MM.1S (cell line): ENCODE measurements around the gene TMCO4.

ENCODE experiments used
- DNase-seq: peaks from one replicate; pipeline ENCODE4 v3.0.0-alpha.2; 2015
- H2AFZ ChIP-seq: fragments of 300-600 bp; sonication (generic); 2 replicates; pipeline ENCODE4 v1.6.0; 2016; ENCODE audit warnings: antibody characterized with exemption, low read length
- H3F3A ChIP-seq: fragments of 300-600 bp; sonication (generic); 2 replicates; pipeline ENCODE4 v1.6.1; 2016; ENCODE audit warnings: mild to moderate bottlenecking, antibody characterized with exemption, low read length, moderate library complexity, mixed read lengths; ENCODE audit not compliant: insufficient read depth
- H3K27ac ChIP-seq: fragments of 300-600 bp; sonication (generic); 2 replicates; pipeline ENCODE4 v1.5.1; 2016; ENCODE audit warnings: mild to moderate bottlenecking, low read length
- H3K27me3 ChIP-seq: fragments of 300-600 bp; sonication (generic); replicated peaks from 2 replicates; pipeline ENCODE4 v1.6.0; 2016; ENCODE audit warnings: low read length; ENCODE audit not compliant: insufficient read depth
- H3K36me3 ChIP-seq: fragments of 300-600 bp; sonication (generic); replicated peaks from 2 replicates; pipeline ENCODE4 v1.6.1; 2016; ENCODE audit warnings: mild to moderate bottlenecking, low read length, mixed read lengths; ENCODE audit not compliant: insufficient read depth
- H3K4me1 ChIP-seq: fragments of 300-600 bp; sonication (generic); 2 replicates; pipeline ENCODE4 v1.6.1; 2016; ENCODE audit warnings: low read length, mixed read lengths
- H3K4me2 ChIP-seq: fragments of 300-600 bp; sonication (generic); 2 replicates; pipeline ENCODE4 v1.6.0; 2016; ENCODE audit warnings: low read depth, low read length
- H3K4me3 ChIP-seq: fragments of 300-600 bp; sonication (generic); 2 replicates; pipeline ENCODE4 v1.5.1; 2016; ENCODE audit warnings: low read length, mixed read lengths
- H3K79me2 ChIP-seq: fragments of 300-600 bp; sonication (generic); 2 replicates; pipeline ENCODE4 v1.6.1; 2016; ENCODE audit warnings: mixed run types, low read length, mixed read lengths
- H3K9ac ChIP-seq: fragments of 300-600 bp; sonication (generic); 2 replicates; pipeline ENCODE4 v1.6.1; 2016; ENCODE audit warnings: low read length, mixed read lengths
- H3K9me2 ChIP-seq: fragments of 300-600 bp; sonication (generic); replicated peaks from 2 replicates; pipeline ENCODE4 v1.6.1; 2016; ENCODE audit warnings: mild to moderate bottlenecking, low read length, mixed read lengths; ENCODE audit not compliant: insufficient read depth
- H3K9me3 ChIP-seq: fragments of 300-600 bp; sonication (generic); replicated peaks from 2 replicates; pipeline ENCODE4 v1.6.1; 2016; ENCODE audit warnings: mild to moderate bottlenecking, low read length, mixed read lengths; ENCODE audit not compliant: insufficient read depth
- H4K20me1 ChIP-seq: fragments of 300-600 bp; sonication (generic); 2 replicates; pipeline ENCODE4 v1.6.1; 2016; ENCODE audit warnings: mild to moderate bottlenecking, low read length, moderate library complexity, mixed read lengths; ENCODE audit not compliant: insufficient read depth
- CTCF ChIP-seq: fragments of 300-600 bp; sonication (generic); IDR thresholded peaks from 2 replicates; pipeline ENCODE4 v1.5.1; 2016; ENCODE audit warnings: antibody characterized with exemption, low read length, mixed read lengths
- EZH2 ChIP-seq: fragments of 300-600 bp; sonication (generic); optimal IDR thresholded peaks from 2 replicates; pipeline ENCODE3; 2017; ENCODE audit warnings: low read depth, mild to moderate bottlenecking, antibody characterized with exemption, low read length, mixed read lengths
- EZH2phosphoT487 ChIP-seq: fragments of 300-600 bp; sonication (generic); IDR thresholded peaks from 2 replicates; pipeline ENCODE4 v1.6.1; 2018; ENCODE audit warnings: antibody characterized with exemption, low read length

Gene TMCO4

GRCh38 chr1:19802269-19802668 is 2.6 kb upstream of the TMCO4 start:
- Histone ChIP-seq H3K9me2 (no peaks in the 10 kb centered on the region), H3K79me2 (0 out of 2 replicates have a peak, but pooled peaks cover 7% of the 10 kb centered on the region), H3K4me2 (no peak overlapping the region), H3K27me3 (peaks cover 18% of the 10 kb centered on the region; the same call in 1 of the 2 replicates), H3K4me1 (peaks cover 6% of the 10 kb centered on the region; the same call in 1 of the 2 replicates), H4K20me1 (no peaks in the 10 kb centered on the region), H3K36me3 (no peaks in the 10 kb centered on the region), H3K9me3 (no peaks in the 10 kb centered on the region), H3K9ac (no peak overlapping the region), H2AFZ (no peak overlapping the region), H3K4me3 (no peak overlapping the region), H3F3A (peaks cover 7% of the 10 kb centered on the region; the same call in 1 of the 2 replicates), H3K27ac (no peak overlapping the region)
- TF ChIP-seq EZH2phosphoT487 (no peak), CTCF (no peak), EZH2 (no peak)
- DNase-seq = no peak

GRCh38 chr1:19800076-19800804 is 524 bp upstream of the TMCO4 start:
- Histone ChIP-seq H3K9me3 (no peaks in the 10 kb centered on the region), H3K79me2 (0 out of 2 replicates have a peak, but pooled peaks cover 7% of the 10 kb centered on the region), H3K27me3 (peaks cover 10% of the 10 kb centered on the region; the same call in 1 of the 2 replicates), H3K4me1 (peaks cover 6% of the 10 kb centered on the region; the same call in 1 of the 2 replicates), H3K9me2 (no peaks in the 10 kb centered on the region), H3K9ac (peak overlapping the region; percentile 71), H3F3A (peaks cover 7% of the 10 kb centered on the region; the same call in 1 of the 2 replicates), H2AFZ (peak overlapping the region; percentile 96), H3K36me3 (no peaks in the 10 kb centered on the region), H3K27ac (peak overlapping the region; percentile 72; the same call in 1 of the 2 replicates), H3K4me2 (peak overlapping the region; percentile 79), H4K20me1 (no peaks in the 10 kb centered on the region), H3K4me3 (peak overlapping the region; percentile 71)
- DNase-seq = peak; percentile 87
- TF ChIP-seq EZH2 (no peak), CTCF (no peak), EZH2phosphoT487 (no peak)

GRCh38 chr1:19798486-19799229 is 1.1 kb downstream of the TMCO4 start:
- TF ChIP-seq EZH2 = no peak
- no peak for TF ChIP-seq CTCF
- TF ChIP-seq EZH2phosphoT487 = no peak
- Histone ChIP-seq H3K9me2 (no peaks in the 10 kb centered on the region), H4K20me1 (no peaks in the 10 kb centered on the region), H3K4me3 (peak overlapping the region; percentile 78), H3K4me1 (peaks cover 6% of the 10 kb centered on the region; the same call in 1 of the 2 replicates), H3K9ac (peak overlapping the region; percentile 69), H3K27ac (no peak overlapping the region), H3K79me2 (0 out of 2 replicates have a peak, but pooled peaks cover 7% of the 10 kb centered on the region), H3K36me3 (no peaks in the 10 kb centered on the region), H3F3A (peaks cover 7% of the 10 kb centered on the region; the same call in 1 of the 2 replicates), H3K9me3 (no peaks in the 10 kb centered on the region), H3K27me3 (no peaks in the 10 kb centered on the region), H2AFZ (peak overlapping the region; percentile 77), H3K4me2 (peak overlapping the region; percentile 93)
- DNase-seq = no peak
